Prostate gland (tissue), 2 donors: Measurements from ENCODE around the gene MIGA1. TPM values are rescaled to one million over a fixed set of nuclear protein-coding genes. Genes with fewer than 3 reads are reported as not detected.
"Not testable (repeated sequence)": the region's sequence is repeated elsewhere in the genome, so short reads cannot be mapped to it uniquely, and the experiment has no call there.

Experiments used
- DNase-seq: peaks from one replicate; pipeline ENCODE4 v3.0.0-alpha.2; 2019; ENCODE audit warnings: low spot score
- H3K27ac ChIP-seq, 2 donors: fragments of 200-600 bp; sonication (generic); 2 replicates each; pipeline ENCODE4 v1.5.1; 2017 to 2019
- H3K27me3 ChIP-seq: fragments of 200-600 bp; sonication (generic); replicated peaks from 2 replicates; pipeline ENCODE4 v1.5.1; 2019; ENCODE audit not compliant: insufficient read depth
- H3K36me3 ChIP-seq, 2 donors: fragments of 200-600 bp; sonication (generic); 1 replicate in 1 of 2; 2 replicates in 1 of 2; pipeline versions ENCODE4 v1.5.1 to v1.8.1; 2017 to 2019
- H3K4me1 ChIP-seq: fragments of 200-600 bp; sonication (generic); replicated peaks from 2 replicates; pipeline ENCODE4 v1.5.1; 2019
- H3K4me3 ChIP-seq, 2 donors: fragments of 200-600 bp; sonication (generic); 2 replicates each; pipeline ENCODE4 v1.5.1; 2017 to 2019
- H3K9me3 ChIP-seq: fragments of 200-600 bp; sonication (generic); 2 replicates; pipeline ENCODE4 v1.5.1; 2017
- CTCF ChIP-seq, 4 experiments: fragments of 200-600 bp in 2 of 4; fragments of 450-650 bp in 2 of 4; sonication (generic) in 2 of 4; IDR thresholded peaks; 1 replicate in 3 of 4; 2 replicates in 1 of 4; pipeline ENCODE4 v1.5.1; 2016 to 2019; ENCODE audit warnings: antibody characterized with exemption in 4 of 4, mild to moderate bottlenecking in 2 of 4, moderate library complexity in 2 of 4
- POLR2A ChIP-seq: fragments of 450-650 bp; IDR thresholded peaks from one replicate; pipeline ENCODE4 v1.6.1; 2016; ENCODE audit warnings: antibody characterized with exemption, mild to moderate bottlenecking
- POLR2AphosphoS5 ChIP-seq: sonication (generic); formaldehyde crosslinking; IDR thresholded peaks from one replicate; pipeline ENCODE4 v1.6.1; 2017; ENCODE audit warnings: antibody characterized with exemption
- whole genome bisulfite sequencing: methylation state at CpG from one replicate; pipeline ENCODE4 v1.1.5; 2018; 5-methylcytosine and 5-hydroxymethylcytosine counted together
- intact Hi-C: fragments of 100-400 bp; cut with DNase I; formaldehyde crosslinking; loops from one replicate; pipeline ENCODE4 v1.14.2; 2022
- total RNA-seq, 2 donors: library from RNA; depleted of rRNA; stranded (reverse); fragments of >200 nt; gene quantifications; one replicate each; pipeline ENCODE4 v1.1.0, GENCODE V29; 2016

Gene MIGA1
- total RNA-seq, 2 donors from 2014 or later, result 16.2 to 19.3 TPM

- Histone ChIP-seq H3K9me3 (no peaks in the 10 kb centered on the region), H3K27me3 (no peaks in the 10 kb centered on the region), H3K27ac (no peak overlapping the region), H3K36me3 (no peaks in the 10 kb centered on the region), H3K4me3 (no peak overlapping the region), H3K4me1 (no peaks in the 10 kb centered on the region)
- intact Hi-C loops, result no loop called here
- TF ChIP-seq CTCF (IDR thresholded peaks at IDR 0.05) (no peak), POLR2A (no peak), POLR2AphosphoS5 (no peak)
- DNase-seq, result no peak
Measured at GRCh38 chr1:77797991-77798390, 18.5 kb downstream of the MIGA1 start.

GRCh38 chr1:77802026-77802425 lies 22.6 kb downstream of the MIGA1 start:
- DNase-seq, result no peak
- intact Hi-C loops, result no loop called here
- WGBS, result 97% methylated on average over 2 of the region's 2 CpGs
- Histone ChIP-seq H3K27me3 (no peaks in the 10 kb centered on the region), H3K36me3 (no peaks in the 10 kb centered on the region), H3K27ac (no peak overlapping the region), H3K9me3 (no peaks in the 10 kb centered on the region), H3K4me1 (no peaks in the 10 kb centered on the region), H3K4me3 (no peak overlapping the region)
- TF ChIP-seq CTCF (IDR thresholded peaks at IDR 0.05) (no peak), POLR2A (no peak), POLR2AphosphoS5 (no peak)

GRCh38 chr1:77803371-77803770 lies 23.9 kb downstream of the MIGA1 start:
- 63% methylated on average over 2 of the region's 2 CpGs for WGBS
- no peak overlapping the region for H3K27ac ChIP-seq
- intact Hi-C loops, result no loop called here

GRCh38 chr1:77809787-77810462 lies 30.5 kb downstream of the MIGA1 start:
- H3K27me3 ChIP-seq, DNase-seq, H3K9me3 ChIP-seq, H3K27ac ChIP-seq, intact Hi-C loops, H3K4me1 ChIP-seq, H3K4me3 ChIP-seq, H3K36me3 ChIP-seq: not testable (repeated sequence)
- 93% methylated on average over 2 of the region's 3 CpGs for WGBS

More at GRCh38 chr1:77803371-77803770, 23.9 kb downstream of the MIGA1 start:
- DNase-seq, result no peak
- H3K27me3 ChIP-seq, result no peaks in the 10 kb centered on the region
- H3K4me3 ChIP-seq, result no peak overlapping the region
- no peaks in the 10 kb centered on the region for H3K4me1 ChIP-seq
- TF ChIP-seq POLR2AphosphoS5 (no peak), CTCF (IDR thresholded peaks at IDR 0.05) (no peak), POLR2A (no peak)
- H3K36me3 ChIP-seq, result no peaks in the 10 kb centered on the region
- no peaks in the 10 kb centered on the region for H3K9me3 ChIP-seq

- H3K4me3 ChIP-seq, H3K27me3 ChIP-seq, H3K9me3 ChIP-seq, H3K27ac ChIP-seq, H3K36me3 ChIP-seq, H3K4me1 ChIP-seq, intact Hi-C loops, DNase-seq: not testable (repeated sequence)
- WGBS, result 97% methylated on average over 20 of the region's 21 CpGs
Measured at GRCh38 chr1:77811589-77811988, 32.1 kb downstream of the MIGA1 start.

- TF ChIP-seq POLR2AphosphoS5, result no peak
- no peaks in the 10 kb centered on the region for H3K27me3 ChIP-seq
- no peaks in the 10 kb centered on the region for H3K36me3 ChIP-seq
- DNase-seq, result no peak
- H3K4me3 ChIP-seq, result no peak overlapping the region
- WGBS, result 90% methylated on average over 7 of the region's 7 CpGs
- no peaks in the 10 kb centered on the region for H3K4me1 ChIP-seq
- H3K9me3 ChIP-seq, result no peaks in the 10 kb centered on the region
- intact Hi-C loops, result no loop called here
- H3K27ac ChIP-seq, result no peak overlapping the region
Measured at GRCh38 chr1:77817368-77818209, 38.1 kb downstream of the MIGA1 start.
